MV-4-11 (cell line): ENCODE data around the gene PITRM1.
A peak's percentile ranks its signal among the peaks of the same experiment; 100 is the strongest.

ENCODE experiments used
- DNase-seq: peaks from one replicate; lab custom pipeline; 2025; lab: John Stamatoyannopoulos, UW

The PITRM1 gene

GRCh38 chr10:3100856-3101640, 71.5 kb downstream of the PITRM1 start:
- DNase-seq, result no peak

- no peak for DNase-seq
These were observed 72.3 kb downstream of the PITRM1 start for GRCh38 chr10:3100093-3100792.

DNA sequence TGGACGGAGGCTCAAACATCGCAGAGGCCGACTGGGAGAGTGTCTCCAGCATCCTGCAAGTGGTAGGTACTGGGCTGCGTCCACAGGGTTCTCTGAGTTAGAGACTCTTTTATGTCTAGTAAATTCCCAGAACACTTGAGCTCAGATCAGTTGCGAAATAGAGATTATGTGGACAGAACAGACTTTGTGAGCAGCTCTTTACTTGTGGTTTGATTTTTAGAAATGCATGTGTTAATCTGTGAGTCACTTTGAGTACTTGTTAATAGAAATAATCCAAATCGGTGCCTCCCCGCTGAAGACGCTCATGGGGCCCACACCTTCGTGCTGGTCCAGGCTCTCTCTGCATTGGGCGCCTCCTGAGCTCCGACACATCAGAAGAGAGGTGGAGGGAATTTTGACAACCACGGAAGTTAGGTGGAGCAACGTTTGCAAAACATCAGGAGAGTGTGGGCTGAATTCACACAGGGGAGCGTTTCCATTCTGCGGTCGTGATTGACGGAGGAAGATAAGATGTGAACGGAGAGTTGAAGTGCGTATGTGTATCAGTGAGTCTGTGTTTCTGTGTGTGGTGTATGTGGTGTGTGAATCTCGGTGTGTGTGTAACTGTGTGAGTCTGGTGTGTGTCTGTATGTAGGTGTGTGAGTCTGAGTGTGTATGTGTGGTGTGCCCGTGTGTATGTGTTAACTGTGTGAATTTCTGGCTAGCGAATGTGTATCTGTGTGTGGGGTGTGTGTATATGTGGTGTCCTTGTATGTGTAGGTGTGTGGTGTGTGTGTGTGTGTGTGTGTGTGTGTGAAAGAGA, 73.1 kb downstream of the PITRM1 start:
- peak; percentile 86 for DNase-seq

- no peak for DNase-seq
These were observed 73.9 kb downstream of the PITRM1 start for GRCh38 chr10:3098689-3099088.

GRCh38 chr10:3097160-3097559, 75.4 kb downstream of the PITRM1 start:
- DNase-seq, result no peak

DNA sequence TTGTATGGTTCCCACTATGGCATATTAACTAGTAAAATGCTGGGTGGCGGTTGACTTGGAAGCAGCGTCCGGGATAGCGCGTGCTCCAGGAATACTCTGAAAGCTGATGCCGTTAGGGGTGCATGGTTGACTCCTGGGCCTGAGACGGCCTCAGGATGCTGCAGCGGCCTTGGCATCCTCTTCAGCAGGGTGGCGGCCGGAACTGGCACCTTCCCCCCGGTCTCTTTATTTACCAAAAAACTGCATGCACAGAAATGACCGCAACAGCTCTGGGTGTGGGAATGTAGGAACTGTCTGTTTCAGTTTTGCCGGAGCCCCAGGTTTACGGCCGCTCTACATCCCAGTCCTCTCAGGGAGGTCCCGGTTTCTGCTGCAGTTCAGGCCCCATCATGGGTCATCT, 76.4 kb downstream of the PITRM1 start:
- no peak for DNase-seq

DNA sequence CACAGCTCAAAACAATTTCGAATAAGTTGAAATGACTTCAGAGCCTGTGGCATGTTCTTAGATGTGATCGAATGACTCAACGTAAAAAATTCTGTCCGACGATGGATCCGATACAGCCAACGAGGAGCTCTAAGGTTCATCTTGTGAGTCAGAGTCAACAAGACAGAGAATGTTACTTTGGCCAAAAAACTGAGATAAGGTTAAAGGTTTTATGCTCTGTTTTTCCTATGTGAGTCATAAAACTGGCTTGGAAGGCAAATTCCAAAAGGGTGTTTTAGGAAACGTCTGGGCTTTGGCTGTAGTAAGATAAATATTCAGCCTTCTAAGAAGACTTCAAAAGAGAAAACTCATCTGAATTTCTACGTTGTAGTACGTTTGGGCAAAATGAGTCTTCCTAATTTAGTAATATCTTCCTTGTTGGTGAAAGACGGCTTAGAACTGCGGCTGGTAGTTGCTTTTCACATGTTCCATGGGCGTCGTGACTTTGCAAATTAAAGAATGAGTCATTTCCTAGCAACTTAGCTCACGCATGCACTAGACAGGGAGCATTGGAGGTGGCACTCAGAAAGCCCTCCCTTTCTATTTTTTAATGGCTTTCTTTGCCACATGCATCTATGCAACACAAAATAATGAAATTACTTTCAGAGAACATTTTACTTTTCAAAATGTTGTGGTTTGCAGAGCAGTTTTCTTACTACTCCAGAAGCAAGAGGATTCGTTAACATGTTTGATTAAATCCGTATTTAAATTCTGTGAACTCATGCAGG, 77.0 kb downstream of the PITRM1 start:
- DNase-seq, result peak; percentile 89

DNA sequence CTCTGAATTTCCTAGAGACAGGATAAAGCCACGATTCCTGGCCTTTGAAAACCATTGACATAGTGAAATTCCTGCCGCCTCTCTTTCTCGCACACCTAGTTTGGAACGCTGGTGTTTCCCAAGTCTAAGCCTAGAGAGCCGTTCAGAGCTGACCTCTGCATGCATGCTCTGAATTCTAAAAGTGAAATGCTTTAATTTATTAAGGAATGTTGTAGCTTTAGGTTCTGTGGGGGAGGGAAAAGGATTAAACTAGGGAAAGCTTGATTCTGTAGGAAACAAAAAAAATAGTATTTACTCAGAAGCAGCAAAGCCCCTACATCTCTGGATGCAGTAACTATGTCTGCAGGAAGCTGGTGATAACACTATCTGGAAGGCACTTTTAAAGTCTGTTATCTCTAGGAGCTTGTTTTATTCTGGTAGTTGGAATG, 78.0 kb downstream of the PITRM1 start:
- no peak for DNase-seq

- DNase-seq, result no peak
These were observed 78.6 kb downstream of the PITRM1 start for GRCh38 chr10:3093996-3094395.

DNA sequence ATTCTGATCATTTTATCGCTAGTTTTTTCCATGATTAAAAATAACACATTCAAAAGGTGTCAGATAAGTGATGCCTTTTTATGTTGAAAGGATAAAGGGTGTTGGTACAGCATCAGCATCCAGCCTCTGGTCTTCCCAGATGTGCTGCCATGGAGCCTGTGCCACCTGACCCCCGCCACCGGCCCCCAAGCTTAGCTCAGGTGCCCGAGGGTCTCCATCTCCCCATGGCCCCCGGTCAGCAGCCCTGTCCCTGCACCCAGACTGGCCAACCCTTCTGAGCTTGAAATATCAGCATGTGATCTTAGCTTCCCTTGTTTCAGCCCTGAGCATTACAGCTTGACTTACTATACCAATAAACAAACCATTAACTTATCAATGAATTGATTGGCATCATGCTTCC, 80.7 kb downstream of the PITRM1 start:
- DNase-seq, result no peak

DNA sequence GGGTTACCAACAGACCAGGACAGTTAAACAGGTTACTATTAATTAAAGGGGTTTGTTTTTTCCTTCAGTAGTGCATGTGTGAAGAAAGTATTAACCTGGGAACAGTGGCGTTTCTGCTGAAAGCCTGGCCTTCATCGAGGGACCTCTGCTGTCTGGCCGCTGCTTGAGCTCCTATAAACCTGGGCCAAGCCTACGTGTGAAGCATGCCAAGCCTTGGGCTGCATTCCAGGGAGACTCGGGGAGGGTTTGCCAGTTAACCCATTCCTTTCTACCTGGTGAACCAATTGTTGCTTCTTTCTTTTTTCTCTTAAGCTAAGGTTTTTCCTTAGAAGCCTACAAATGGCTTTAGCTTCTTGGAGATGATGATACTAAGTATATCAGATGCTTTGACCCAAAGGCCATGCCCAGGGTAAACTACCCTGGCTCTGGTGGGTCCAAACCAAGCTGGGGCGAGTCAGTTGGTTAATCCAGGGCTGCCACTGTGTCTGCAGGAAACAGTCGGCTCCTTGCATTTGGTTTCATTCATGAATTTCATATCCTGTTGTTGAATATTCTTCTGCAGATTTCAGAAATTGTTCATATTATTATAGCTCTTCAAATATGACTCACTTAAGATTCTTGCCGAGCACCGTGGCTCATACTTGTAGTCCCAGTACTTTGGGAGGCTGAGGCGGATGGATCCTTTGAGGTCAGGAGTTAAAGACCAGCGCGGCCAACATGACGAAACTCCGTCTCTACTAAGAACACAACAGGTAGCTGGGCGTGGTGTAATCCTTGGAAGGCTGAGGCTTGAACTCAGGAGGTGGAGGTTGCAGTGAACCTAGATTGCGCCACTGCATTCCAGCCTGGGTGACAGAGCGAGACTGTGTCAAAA, 81.4 kb downstream of the PITRM1 start:
- DNase-seq, result peak; percentile 49

DNA sequence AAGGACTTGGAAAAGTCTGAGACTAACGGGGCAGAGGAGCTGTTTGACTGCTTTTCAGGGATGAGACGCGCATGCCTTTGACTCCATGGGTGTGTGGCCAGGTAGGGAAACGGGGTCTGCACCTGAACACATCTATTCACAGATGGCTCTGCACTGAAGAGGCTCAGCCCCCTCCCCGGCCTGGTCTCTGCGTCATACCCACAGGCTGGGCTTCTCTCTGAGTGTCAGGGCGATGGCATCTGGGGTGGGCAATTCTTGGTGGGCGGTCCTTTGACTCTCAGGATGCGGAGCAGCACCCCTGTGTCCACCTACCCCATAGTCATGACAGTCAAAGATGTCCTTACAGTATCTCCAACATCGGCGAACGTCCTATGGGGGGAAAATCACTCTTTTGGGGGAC, 82.2 kb downstream of the PITRM1 start:
- DNase-seq, result no peak
